ENCODE data around the gene GCNT1.
A peak's percentile ranks its signal among the peaks of the same experiment; 100 is the strongest.
"Not testable (repeated sequence)": the region's sequence is repeated elsewhere in the genome, so short reads cannot be mapped to it uniquely, and the experiment has no call there.

GCNT1 gene

GRCh38 chr9:76444322-76444929 lies 14.6 kb upstream of the GCNT1 start:
- DNase-seq: no peak

DNA sequence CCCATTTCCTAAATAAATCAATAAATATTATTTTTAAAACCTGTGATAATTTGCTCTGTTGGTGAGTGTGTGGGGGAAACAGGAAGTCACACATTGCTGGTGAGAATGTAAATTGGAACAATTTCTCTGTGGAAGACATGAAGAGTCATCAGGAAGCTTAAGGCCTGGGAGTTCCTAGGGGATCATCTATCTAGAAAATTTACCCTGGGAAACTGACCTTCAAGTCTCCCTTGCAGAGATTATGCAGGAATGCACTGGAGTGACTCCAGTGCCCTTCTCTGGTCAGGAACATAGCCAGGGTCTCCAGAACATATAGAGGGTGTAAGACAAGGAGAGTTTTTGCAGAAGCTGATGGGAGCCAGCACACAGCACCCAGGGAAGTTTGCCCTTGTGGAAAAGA lies 13.0 kb upstream of the GCNT1 start:
- no peak for DNase-seq

- no peak for DNase-seq
Measured at GRCh38 chr9:76448501-76448900, 10.5 kb upstream of the GCNT1 start.

- DNase-seq: no peak
Measured at GRCh38 chr9:76451234-76451633, 7.7 kb upstream of the GCNT1 start.

DNA sequence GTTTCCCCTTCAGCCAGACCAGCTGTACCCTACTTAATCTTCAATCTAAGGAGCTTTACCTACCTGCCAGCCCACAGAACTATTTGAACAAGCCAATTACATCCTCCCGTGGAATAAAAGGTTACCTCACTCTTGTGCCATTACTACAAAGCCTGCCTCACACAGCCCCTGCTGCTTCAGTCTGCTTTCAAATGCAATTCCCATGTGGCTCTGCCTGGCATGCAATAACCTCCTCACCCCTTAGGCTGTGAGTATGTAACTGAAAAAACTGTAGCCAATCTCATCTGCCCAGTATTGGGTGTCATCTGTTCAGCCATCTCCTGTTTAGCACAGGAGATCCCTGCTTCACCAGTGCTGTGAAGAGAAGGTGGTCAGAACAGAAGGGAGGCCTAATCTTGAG lies 6.1 kb upstream of the GCNT1 start:
- no peak for DNase-seq

DNA sequence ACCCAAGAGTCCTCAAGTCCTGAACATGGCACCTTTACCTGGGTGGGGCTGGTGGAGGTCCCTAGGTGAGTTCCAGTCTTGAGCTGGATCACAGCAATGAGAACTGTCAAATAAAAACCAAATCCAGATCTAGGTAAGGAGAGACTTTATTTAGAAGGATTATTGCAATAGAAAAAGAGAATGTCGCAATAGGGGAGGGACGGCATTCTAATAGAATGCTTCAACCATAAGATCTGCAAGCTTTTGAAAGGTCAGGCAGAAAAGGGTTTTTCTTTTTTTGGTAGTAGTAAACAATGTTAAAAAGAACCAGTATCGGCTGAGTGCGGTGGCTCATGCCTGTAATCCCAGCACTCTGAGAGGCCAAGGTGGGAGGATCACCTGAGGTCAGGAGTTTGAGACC lies 5.2 kb upstream of the GCNT1 start:
- no peak for DNase-seq

DNA sequence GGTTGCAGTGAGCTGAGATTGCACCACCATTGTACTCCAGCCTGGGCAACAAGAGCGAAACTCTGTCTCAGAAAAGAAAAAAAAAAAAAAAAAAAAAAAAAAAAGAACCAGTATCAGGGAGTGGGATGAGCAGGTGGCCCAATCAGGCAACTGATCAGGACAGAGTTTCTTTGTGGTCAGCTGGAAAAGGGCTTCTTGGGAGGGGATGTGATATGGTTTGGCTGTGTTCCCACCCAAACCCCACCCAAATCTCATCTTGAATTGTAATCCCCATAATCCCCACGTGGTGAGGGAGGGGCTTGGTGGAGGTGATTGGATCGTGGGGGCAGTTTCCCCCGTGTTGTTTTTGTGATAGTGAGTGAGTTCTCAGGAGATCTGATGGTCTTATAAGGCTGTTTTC lies 4.7 kb upstream of the GCNT1 start:
- no peak for DNase-seq

- DNase-seq: peak; percentile 96
Measured at GRCh38 chr9:76456202-76456926, 2.6 kb upstream of the GCNT1 start.

GRCh38 chr9:76459694-76460635 lies 983 bp downstream of the GCNT1 start:
- peak; percentile 74 for DNase-seq

GRCh38 chr9:76462126-76462525 lies 3.1 kb downstream of the GCNT1 start:
- DNase-seq: no peak

DNA sequence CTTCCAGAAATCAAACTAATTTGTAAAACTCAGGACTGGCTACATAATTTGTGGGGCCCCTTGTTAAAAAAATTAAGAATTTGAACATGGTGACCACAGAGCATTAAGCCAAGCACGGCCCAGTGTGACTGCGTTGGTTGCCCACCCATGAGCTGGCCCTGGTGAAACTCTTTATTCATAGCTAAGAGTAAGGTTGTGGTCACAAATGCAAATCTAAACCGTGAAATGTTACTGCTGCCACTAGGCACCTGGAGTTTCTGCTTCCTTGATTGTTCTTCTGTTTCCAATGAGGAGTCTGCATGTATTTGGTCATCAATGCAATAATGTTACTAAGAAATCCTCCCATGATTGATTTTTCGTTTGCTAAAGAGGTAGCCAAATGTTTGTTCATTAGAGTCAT lies 4.2 kb downstream of the GCNT1 start:
- DNase-seq: no peak

GRCh38 chr9:76464706-76465105 lies 5.7 kb downstream of the GCNT1 start:
- no peak for DNase-seq

DNA sequence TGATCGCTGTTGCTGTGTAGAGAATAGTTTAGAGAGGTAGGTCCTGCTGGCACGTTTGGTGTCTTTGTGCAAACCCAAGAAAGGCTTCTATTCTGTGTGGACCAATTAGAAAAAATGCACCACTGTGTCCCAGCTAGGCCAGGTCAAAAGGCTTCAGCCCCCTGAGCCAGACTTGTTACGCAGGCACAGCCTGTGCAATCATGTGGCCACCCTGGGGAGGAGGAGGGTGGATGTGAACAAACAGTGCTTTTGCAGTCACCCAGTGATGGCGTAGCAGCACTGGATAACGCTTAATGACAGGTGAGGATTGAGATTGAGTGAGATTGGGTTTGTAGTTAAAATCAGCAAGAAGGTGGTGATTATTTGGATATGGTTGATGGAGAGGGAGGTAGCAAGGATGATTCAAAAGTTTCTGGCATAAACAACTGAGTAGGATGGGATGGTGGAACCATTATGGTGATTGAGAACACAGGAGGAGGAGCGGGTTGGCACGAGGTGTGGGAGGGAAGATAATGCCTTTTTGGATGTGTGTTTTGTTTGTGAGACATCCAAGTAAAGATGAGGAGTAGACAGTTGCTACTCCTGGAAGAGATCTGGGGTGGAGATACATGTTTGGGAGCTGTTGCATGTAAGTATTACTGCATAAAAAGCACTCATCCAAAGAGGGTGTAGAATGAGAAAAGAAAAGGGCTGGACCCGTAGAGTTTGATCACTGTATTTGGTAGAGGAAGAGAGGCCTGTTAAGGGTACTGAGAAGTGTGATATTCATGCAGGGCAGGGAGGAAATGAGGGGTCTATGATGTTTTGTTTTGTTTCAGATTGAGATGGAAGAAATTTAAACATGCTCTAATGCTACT lies 6.7 kb downstream of the GCNT1 start:
- DNase-seq: no peak

- no peak for DNase-seq
Measured at GRCh38 chr9:76466299-76466605, 7.3 kb downstream of the GCNT1 start.

DNA sequence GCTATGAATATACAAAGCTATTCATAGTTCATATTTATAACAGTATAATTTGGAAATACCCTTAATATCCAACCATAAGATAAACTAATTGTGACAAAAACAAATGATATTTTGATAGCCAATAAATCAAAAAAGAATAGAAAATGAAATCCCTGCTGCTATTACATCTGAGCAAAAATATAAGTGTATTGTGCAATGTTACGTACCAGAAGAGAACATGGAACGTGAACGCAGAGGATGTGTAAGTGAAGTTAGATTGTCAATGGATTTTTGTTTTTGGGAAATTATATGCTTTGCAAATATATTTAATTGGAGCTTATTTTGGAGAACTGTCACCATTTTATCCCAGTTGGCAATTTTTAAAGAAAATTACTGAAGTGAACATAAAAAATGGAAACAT lies 15.4 kb downstream of the GCNT1 start:
- no peak for DNase-seq

DNA sequence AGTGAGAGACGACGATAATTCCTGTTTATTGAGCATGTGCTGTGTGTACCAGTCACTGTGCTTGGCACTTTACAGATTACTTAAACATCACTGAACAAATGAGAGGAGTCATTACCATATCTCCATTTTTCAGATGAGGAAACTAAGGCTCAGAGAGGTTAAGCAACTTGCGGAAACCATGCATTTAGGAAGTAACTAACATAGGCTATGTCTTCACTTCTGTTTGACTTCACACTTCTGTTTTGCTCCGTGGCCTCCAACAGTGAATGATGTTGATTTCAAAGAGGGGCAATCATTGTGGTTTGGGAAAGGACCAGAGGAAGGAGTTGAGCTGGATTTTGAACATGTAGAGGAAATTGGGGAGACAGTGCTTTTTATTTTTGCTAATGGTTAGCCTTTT lies 16.7 kb downstream of the GCNT1 start:
- no peak for DNase-seq

DNA sequence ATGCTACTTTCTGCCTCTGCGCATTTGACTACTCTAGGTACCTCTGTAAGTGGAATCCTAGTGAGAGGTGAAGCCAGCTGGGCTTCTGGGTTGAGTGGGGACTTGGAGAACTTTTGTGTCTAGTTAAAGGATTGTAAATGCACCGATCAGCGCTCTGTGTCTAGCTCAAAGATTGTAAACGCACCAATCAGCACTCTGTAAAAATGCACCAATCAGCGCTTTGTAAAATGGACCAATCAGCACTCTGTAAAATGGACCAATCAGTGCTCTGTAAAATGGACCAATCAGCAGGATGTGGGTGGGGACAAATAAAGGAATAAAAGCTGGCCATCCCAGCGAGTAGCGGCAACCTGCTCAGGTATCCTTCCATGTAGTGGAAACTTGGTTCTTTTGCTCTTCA lies 18.8 kb downstream of the GCNT1 start:
- DNase-seq: not testable (repeated sequence)

GRCh38 chr9:76478226-76478625 lies 19.2 kb downstream of the GCNT1 start:
- DNase-seq: no peak

DNA sequence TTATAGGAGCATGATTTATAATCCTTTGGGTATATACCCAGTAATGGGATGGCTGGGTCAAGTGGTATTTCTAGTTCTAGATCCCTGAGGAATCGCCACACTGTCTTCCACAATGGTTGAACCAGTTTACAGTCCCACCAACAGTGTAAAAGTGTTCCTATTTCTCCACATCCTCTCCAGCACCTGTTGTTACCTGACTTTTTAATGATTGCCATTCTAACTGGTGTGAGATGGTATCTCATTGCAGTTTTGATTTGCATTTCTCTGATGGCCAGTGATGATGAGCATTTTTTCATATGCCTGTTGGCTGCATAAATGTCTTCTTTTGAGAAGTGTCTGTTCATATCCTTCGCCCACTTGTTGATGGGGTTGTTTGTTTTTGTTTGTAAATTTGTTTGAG lies 20.4 kb downstream of the GCNT1 start:
- not testable (repeated sequence) for DNase-seq

DNA sequence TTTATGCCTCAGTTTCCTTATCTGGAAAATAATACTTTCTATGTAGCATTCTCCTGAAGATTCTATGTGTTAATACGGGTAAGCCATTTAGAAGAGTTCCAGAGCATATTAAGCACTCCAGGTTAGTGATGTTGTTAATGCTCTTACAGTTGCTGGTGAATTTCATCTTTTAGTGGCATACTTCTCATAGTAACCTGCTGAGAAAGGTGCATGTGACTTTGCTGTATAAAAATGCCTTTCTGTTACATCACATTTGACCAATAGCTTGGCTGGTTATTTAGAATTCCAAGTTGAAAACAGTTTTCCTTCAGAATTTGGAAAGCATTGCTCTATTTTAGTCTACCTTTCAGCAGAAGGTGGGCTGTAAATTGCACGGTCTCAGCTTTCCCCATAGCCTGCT lies 27.2 kb downstream of the GCNT1 start:
- no peak for DNase-seq

- no peak for DNase-seq
Measured at GRCh38 chr9:76490249-76490990, 31.4 kb downstream of the GCNT1 start.

GRCh38 chr9:76491056-76491455 lies 32.1 kb downstream of the GCNT1 start:
- not testable (repeated sequence) for DNase-seq
